H9 (cell line): ENCODE data around the gene MCL1. TPM values are rescaled to one million over a fixed set of nuclear protein-coding genes. Genes with fewer than 3 reads are reported as not detected.
"Not testable (repeated sequence)": the region's sequence is repeated elsewhere in the genome, so short reads cannot be mapped to it uniquely, and the experiment has no call there.

Experiments used
- DNase-seq: peaks from one replicate; pipeline ENCODE4 v3.0.0-alpha.2; 2017
- H2AFZ ChIP-seq: one replicate; pipeline ENCODE4 v1.6.1; 2013; ENCODE audit warnings: mild to moderate bottlenecking, low read length, control low read depth, moderate library complexity
- H2AK5ac ChIP-seq: 2 replicates; pipeline ENCODE4 v1.6.1; 2013; ENCODE audit warnings: low read length, control low read depth, mixed read lengths; ENCODE audit not compliant: insufficient read length
- H2BK120ac ChIP-seq: one replicate; pipeline ENCODE4 v1.6.1; 2013; ENCODE audit warnings: low read depth, mild to moderate bottlenecking, low read length, control low read depth, inconsistent platforms; ENCODE audit not compliant: poor library complexity, severe bottlenecking
- H2BK12ac ChIP-seq: 2 replicates; pipeline ENCODE4 v1.6.1; 2013; ENCODE audit warnings: low read length, control low read depth, mixed read lengths, low read depth; ENCODE audit not compliant: insufficient read length
- H2BK15ac ChIP-seq: 2 replicates; pipeline ENCODE4 v1.6.1; 2013; ENCODE audit warnings: low read depth, low read length, control low read depth
- H2BK20ac ChIP-seq: one replicate; pipeline ENCODE4 v1.6.1; 2013; ENCODE audit warnings: low read depth, mild to moderate bottlenecking, low read length, control low read depth, inconsistent platforms; ENCODE audit not compliant: poor library complexity, severe bottlenecking
- H2BK5ac ChIP-seq: 2 replicates; pipeline ENCODE4 v1.6.1; 2013; ENCODE audit warnings: low read length, control low read depth, mixed read lengths; ENCODE audit not compliant: insufficient read length
- H3K14ac ChIP-seq: 2 replicates; pipeline ENCODE4 v1.6.1; 2013; ENCODE audit warnings: low read length, control low read depth; ENCODE audit not compliant: insufficient read depth
- H3K18ac ChIP-seq: 2 replicates; pipeline ENCODE4 v1.6.1; 2013; ENCODE audit warnings: low read depth, mild to moderate bottlenecking, mixed read lengths, low read length, control low read depth; ENCODE audit not compliant: insufficient read length
- H3K23ac ChIP-seq: 2 replicates; pipeline ENCODE4 v1.6.1; 2013; ENCODE audit warnings: low read length, control low read depth, mixed read lengths, low read depth; ENCODE audit not compliant: insufficient read length
- H3K23me2 ChIP-seq: 2 replicates; pipeline ENCODE4 v1.6.1; 2013; ENCODE audit warnings: low read depth, mild to moderate bottlenecking, mixed read lengths, low read length, control low read depth; ENCODE audit not compliant: insufficient read length, poor library complexity, severe bottlenecking
- H3K27ac ChIP-seq: 2 replicates; pipeline ENCODE4 v1.5.1; 2013; ENCODE audit warnings: low read length, control low read depth, mixed read lengths, low read depth; ENCODE audit not compliant: insufficient read length
- H3K27me3 ChIP-seq: 2 replicates; pipeline ENCODE4 v1.6.1; 2013; ENCODE audit warnings: low read length, control low read depth, inconsistent platforms; ENCODE audit not compliant: insufficient read depth
- H3K4ac ChIP-seq: 2 replicates; pipeline ENCODE4 v1.6.1; 2013; ENCODE audit warnings: low read depth, mild to moderate bottlenecking, control low read depth, inconsistent platforms, low read length, moderate library complexity
- H3K4me1 ChIP-seq: 2 replicates; pipeline ENCODE4 v1.6.1; 2013; ENCODE audit warnings: low read length, control low read depth, inconsistent platforms; ENCODE audit not compliant: insufficient read depth
- H3K4me2 ChIP-seq: 2 replicates; pipeline ENCODE4 v1.6.1; 2013; ENCODE audit warnings: low read length, control low read depth, mixed read lengths; ENCODE audit not compliant: insufficient read length, insufficient read depth
- H3K56ac ChIP-seq: 2 replicates; pipeline ENCODE4 v1.6.1; 2013; ENCODE audit warnings: low read depth, mild to moderate bottlenecking, mixed read lengths, low read length, control low read depth; ENCODE audit not compliant: insufficient read length
- H3K79me1 ChIP-seq: 2 replicates; pipeline ENCODE4 v1.6.1; 2013; ENCODE audit warnings: low read depth, mild to moderate bottlenecking, moderate library complexity, low read length, control low read depth, inconsistent platforms; ENCODE audit not compliant: insufficient read depth, poor library complexity, severe bottlenecking
- H3K79me2 ChIP-seq: 2 replicates; pipeline ENCODE4 v1.6.1; 2013; ENCODE audit warnings: low read length, control low read depth, inconsistent platforms; ENCODE audit not compliant: insufficient read depth
- H3K9ac ChIP-seq: 2 replicates; pipeline ENCODE4 v1.6.1; 2013; ENCODE audit warnings: low read length, control low read depth, mixed read lengths; ENCODE audit not compliant: insufficient read length; ENCODE audit errors: extremely low read depth
- H3K9me3 ChIP-seq: one replicate; pipeline ENCODE4 v1.6.1; 2013; ENCODE audit warnings: low read depth, low read length, inconsistent platforms; ENCODE audit not compliant: control insufficient read depth
- H3T11ph ChIP-seq: one replicate; pipeline ENCODE4 v1.6.1; 2013; ENCODE audit warnings: mild to moderate bottlenecking, low read length, control low read depth, inconsistent platforms
- H4K20me1 ChIP-seq: one replicate; pipeline ENCODE4 v1.6.1; 2013; ENCODE audit not compliant: control insufficient read depth, insufficient read length, insufficient read depth
- H4K5ac ChIP-seq: 2 replicates; pipeline ENCODE4 v1.6.1; 2013; ENCODE audit warnings: low read depth, mild to moderate bottlenecking, mixed read lengths, low read length, control low read depth; ENCODE audit not compliant: insufficient read length
- H4K8ac ChIP-seq: replicated peaks from 2 replicates; pipeline ENCODE4 v1.6.1; 2013; ENCODE audit warnings: low read length, control low read depth, mixed read lengths, low read depth; ENCODE audit not compliant: insufficient read length
- H4K91ac ChIP-seq: 2 replicates; pipeline ENCODE4 v1.6.1; 2013; ENCODE audit warnings: low read depth, mild to moderate bottlenecking, moderate library complexity, mixed read lengths, low read length, control low read depth; ENCODE audit not compliant: insufficient read length
- H3K27ac Mint-ChIP-seq, 3 experiments: 2 replicates in 2 of 3; 3 replicates in 1 of 3; pipeline ENCODE4 v1.8.0; 2020 to 2021; ENCODE audit warnings: mixed read lengths in 3 of 3, mild to moderate bottlenecking in 1 of 3, moderate library complexity in 1 of 3
- H3K27me3 Mint-ChIP-seq: 2 replicates; pipeline ENCODE4 v1.8.0; 2021; ENCODE audit warnings: low read depth, mild to moderate bottlenecking, moderate library complexity, mixed read lengths
- H3K36me3 Mint-ChIP-seq, 3 experiments: 2 replicates in 2 of 3; 3 replicates in 1 of 3; pipeline ENCODE4 v1.8.0; 2020 to 2021; ENCODE audit warnings: low read depth in 3 of 3, mixed read lengths in 3 of 3; ENCODE audit not compliant: insufficient read depth in 1 of 3
- H3K4me1 Mint-ChIP-seq, 2 experiments: 2 replicates each; pipeline ENCODE4 v1.8.0; 2020; ENCODE audit warnings: mixed read lengths in 2 of 2
- H3K4me3 Mint-ChIP-seq, 2 experiments: 2 replicates in 1 of 2; 3 replicates in 1 of 2; pipeline ENCODE4 v1.8.0; 2020 to 2021; ENCODE audit warnings: mild to moderate bottlenecking in 2 of 2, mixed read lengths in 2 of 2, moderate library complexity in 1 of 2
- H3K9me3 Mint-ChIP-seq, 2 experiments: 2 replicates in 1 of 2; 3 replicates in 1 of 2; pipeline ENCODE4 v1.8.0; 2020; ENCODE audit warnings: mild to moderate bottlenecking in 2 of 2, mixed read lengths in 2 of 2, moderate library complexity in 1 of 2
- CTCF ChIP-seq: fragments of 200-600 bp; sonication (generic); conservative IDR thresholded peaks from 3 replicates; pipeline ENCODE4 v1.8.0; 2021; ENCODE audit warnings: antibody characterized with exemption, mild to moderate bottlenecking
- WGBS: extraction: QIAGEN DNeasy Blood & Tissue Kit; methylation state at CpG from one replicate; pipeline ENCODE4 v1.1.7; 2013; ENCODE audit warnings: missing lambda C conversion rate, low lambda C conversion rate, mixed read lengths; ENCODE audit not compliant: insufficient read length; ENCODE audit errors: extremely low coverage; 5-methylcytosine and 5-hydroxymethylcytosine counted together
- total RNA-seq: library from RNA; stranded (reverse); gene quantifications from 2 replicates; pipeline ENCODE4 v1.2.1, GENCODE V29; 2021

MCL1 gene
- total RNA-seq, 1 experiment from 2014 or later = 247 TPM

DNA sequence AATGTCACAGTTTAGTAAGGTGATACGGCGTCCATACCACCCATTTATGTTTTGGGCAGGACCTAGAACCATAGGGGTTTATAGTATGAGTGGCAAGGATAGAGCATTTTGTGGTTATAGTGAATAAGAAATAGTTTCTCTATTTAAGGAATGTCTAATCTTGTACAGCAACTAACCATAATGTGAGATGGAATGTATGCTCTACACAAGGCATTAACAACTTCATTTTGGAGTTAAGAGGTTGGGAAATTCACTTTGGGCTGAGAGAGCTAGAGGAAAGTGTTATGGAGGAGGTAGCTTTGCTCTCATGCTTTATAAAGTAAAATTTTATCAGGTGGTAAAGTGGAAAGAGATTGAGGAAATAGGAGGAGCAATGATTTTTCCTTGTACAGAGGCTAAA is 3.0 kb upstream of the MCL1 start:
- DNase-seq = no peak
- peaks cover 19 to 22% (median 19%) of the 10 kb centered on the region in 3 experiments for H3K36me3 Mint-ChIP-seq
- no peak overlapping the region for H3T11ph ChIP-seq
- H3K23me2 ChIP-seq = peaks cover under 1% of the 10 kb centered on the region
- peaks cover 6 to 15% of the 10 kb centered on the region in 2 experiments; a peak in 4 of 5 replicates for H3K9me3 Mint-ChIP-seq
- peaks cover 9 to 16% of the 10 kb centered on the region in 2 experiments for H3K4me1 Mint-ChIP-seq
- H3K4me1 ChIP-seq = peaks cover 2% of the 10 kb centered on the region; the same call in 1 of the 2 replicates
- no peak overlapping the region for H3K4ac ChIP-seq
- WGBS = no CpG with 5 or more reads among the region's 2 CpGs
- H3K79me2 ChIP-seq = peaks cover 14% of the 10 kb centered on the region
- no peak overlapping the region for H2BK12ac ChIP-seq
- no peaks in the 10 kb centered on the region for H3K9me3 ChIP-seq
- H3K23ac ChIP-seq = no peak overlapping the region
- TF ChIP-seq CTCF = no peak
- no peak overlapping the region for H3K9ac ChIP-seq
- no peak overlapping the region for H2AK5ac ChIP-seq
- H3K27me3 Mint-ChIP-seq = peaks cover 3% of the 10 kb centered on the region; the same call in 1 of the 2 replicates
- H3K4me2 ChIP-seq = no peak overlapping the region
- H2BK5ac ChIP-seq = no peak overlapping the region
- H3K27ac Mint-ChIP-seq = no peak overlapping the region
- no peak overlapping the region for H2AFZ ChIP-seq
- H3K4me3 Mint-ChIP-seq = no peak overlapping the region
- H4K20me1 ChIP-seq = no peaks in the 10 kb centered on the region
- H3K79me1 ChIP-seq = no peaks in the 10 kb centered on the region
- no peak overlapping the region for H2BK120ac ChIP-seq
- no peak overlapping the region for H3K18ac ChIP-seq
- H3K56ac ChIP-seq = no peak overlapping the region
- no peaks in the 10 kb centered on the region for H3K27me3 ChIP-seq
- H4K8ac ChIP-seq = no peak overlapping the region
- H2BK15ac ChIP-seq = no peak overlapping the region
- no peak overlapping the region for H3K27ac ChIP-seq
- H4K5ac ChIP-seq = no peak overlapping the region
- no peak overlapping the region for H2BK20ac ChIP-seq
- H4K91ac ChIP-seq = no peak overlapping the region
- H3K14ac ChIP-seq = no peak overlapping the region

- peaks cover 6 to 15% of the 10 kb centered on the region in 2 experiments; a peak in 4 of 5 replicates for H3K9me3 Mint-ChIP-seq
- H3K56ac ChIP-seq, H4K20me1 ChIP-seq, H3K23me2 ChIP-seq, H2BK5ac ChIP-seq, DNase-seq, H3K23ac ChIP-seq, H2BK12ac ChIP-seq, H3K4me3 Mint-ChIP-seq, H2BK120ac ChIP-seq, H3K4ac ChIP-seq, H3K4me1 ChIP-seq, H3T11ph ChIP-seq, H2BK20ac ChIP-seq, H4K91ac ChIP-seq, H3K9ac ChIP-seq, H3K79me1 ChIP-seq, H2BK15ac ChIP-seq, H3K14ac ChIP-seq, H4K5ac ChIP-seq, H2AK5ac ChIP-seq, H3K27ac Mint-ChIP-seq, H3K27ac ChIP-seq, H3K4me2 ChIP-seq, H3K27me3 Mint-ChIP-seq, H3K9me3 ChIP-seq, H4K8ac ChIP-seq, H2AFZ ChIP-seq, H3K18ac ChIP-seq, H3K27me3 ChIP-seq: not testable (repeated sequence)
- peaks cover 23 to 26% (median 23%) of the 10 kb centered on the region in 3 experiments for H3K36me3 Mint-ChIP-seq
- H3K4me1 Mint-ChIP-seq = peaks cover 13 to 20% of the 10 kb centered on the region in 2 experiments
- WGBS = no CpG with 5 or more reads among the region's 14 CpGs
- peaks cover 18% of the 10 kb centered on the region for H3K79me2 ChIP-seq
These were observed 2.6 kb upstream of the MCL1 start for GRCh38 chr1:150581962-150582361.
